Skeletal muscle satellite cell (primary cell): ENCODE measurements around the gene C14orf132.

ENCODE experiments used
- H3K27me3 ChIP-seq: 2 replicates; pipeline ENCODE4 v1.7.0; 2013; ENCODE audit warnings: low read length; ENCODE audit not compliant: control insufficient read depth, insufficient read depth
- H3K36me3 ChIP-seq: 2 replicates; pipeline ENCODE4 v1.7.0; 2013; ENCODE audit warnings: mild to moderate bottlenecking, control low read depth, low read length; ENCODE audit not compliant: insufficient read depth
- H3K4me1 ChIP-seq: 2 replicates; pipeline ENCODE4 v1.7.0; 2013; ENCODE audit warnings: low read length; ENCODE audit not compliant: control insufficient read depth, insufficient read depth
- H3K4me2 ChIP-seq: 2 replicates; pipeline ENCODE4 v1.7.0; 2013; ENCODE audit warnings: mild to moderate bottlenecking, low read length
- H3K4me3 ChIP-seq: 2 replicates; pipeline ENCODE4 v1.7.0; 2013; ENCODE audit warnings: low read length
- H3K9ac ChIP-seq: 2 replicates; pipeline ENCODE4 v1.7.0; 2013; ENCODE audit warnings: mild to moderate bottlenecking, low read depth, low read length, moderate library complexity
- H3K9me3 ChIP-seq: replicated peaks from 2 replicates; pipeline ENCODE4 v1.7.0; 2013; ENCODE audit warnings: mild to moderate bottlenecking, control low read depth, low read length

C14orf132 gene

GRCh38 chr14:96042248-96042930 lies 3.2 kb downstream of the C14orf132 start:
- Histone ChIP-seq H3K9me3 (no peaks in the 10 kb centered on the region), H3K4me2 (no peak overlapping the region), H3K9ac (no peak overlapping the region), H3K36me3 (no peaks in the 10 kb centered on the region), H3K27me3 (no peaks in the 10 kb centered on the region), H3K4me3 (no peak overlapping the region), H3K4me1 (peaks cover 34% of the 10 kb centered on the region)

GRCh38 chr14:96046630-96047029 lies 7.5 kb downstream of the C14orf132 start:
- no peaks in the 10 kb centered on the region for H3K27me3 ChIP-seq
- no peaks in the 10 kb centered on the region for H3K36me3 ChIP-seq
- no peak overlapping the region for H3K4me2 ChIP-seq
- H3K9me3 ChIP-seq = no peaks in the 10 kb centered on the region
- no peak overlapping the region for H3K9ac ChIP-seq
- peaks cover 5% of the 10 kb centered on the region for H3K4me1 ChIP-seq
- H3K4me3 ChIP-seq = no peak overlapping the region

- H3K36me3 ChIP-seq = peaks cover 3% of the 10 kb centered on the region
- no peaks in the 10 kb centered on the region for H3K9me3 ChIP-seq
- H3K27me3 ChIP-seq = no peaks in the 10 kb centered on the region
- no peak overlapping the region for H3K4me3 ChIP-seq
- no peak overlapping the region for H3K9ac ChIP-seq
- no peak overlapping the region for H3K4me2 ChIP-seq
- H3K4me1 ChIP-seq = peaks cover 5% of the 10 kb centered on the region
Measured at GRCh38 chr14:96047101-96047500, 7.9 kb downstream of the C14orf132 start.

GRCh38 chr14:96049932-96050331 lies 10.8 kb downstream of the C14orf132 start:
- H3K4me1 ChIP-seq = peaks cover 24% of the 10 kb centered on the region
- no peak overlapping the region for H3K9ac ChIP-seq
- no peak overlapping the region for H3K4me2 ChIP-seq
- no peaks in the 10 kb centered on the region for H3K9me3 ChIP-seq
- peaks cover 4% of the 10 kb centered on the region for H3K36me3 ChIP-seq
- H3K27me3 ChIP-seq = no peaks in the 10 kb centered on the region
- no peak overlapping the region for H3K4me3 ChIP-seq

- Histone ChIP-seq H3K4me2 (no peak overlapping the region), H3K4me3 (no peak overlapping the region), H3K9ac (no peak overlapping the region), H3K9me3 (no peaks in the 10 kb centered on the region), H3K4me1 (peaks cover 29% of the 10 kb centered on the region), H3K36me3 (peaks cover 4% of the 10 kb centered on the region), H3K27me3 (no peaks in the 10 kb centered on the region)
Measured at GRCh38 chr14:96050482-96050881, 11.3 kb downstream of the C14orf132 start.

GRCh38 chr14:96051231-96051630 lies 12.1 kb downstream of the C14orf132 start:
- Histone ChIP-seq H3K36me3 (peaks cover 4% of the 10 kb centered on the region), H3K4me3 (no peak overlapping the region), H3K4me2 (no peak overlapping the region), H3K9ac (no peak overlapping the region), H3K4me1 (peaks cover 31% of the 10 kb centered on the region), H3K9me3 (no peaks in the 10 kb centered on the region), H3K27me3 (no peaks in the 10 kb centered on the region)

GRCh38 chr14:96051642-96052540 lies 12.7 kb downstream of the C14orf132 start:
- no peak overlapping the region for H3K4me3 ChIP-seq
- no peak overlapping the region for H3K4me2 ChIP-seq
- H3K9ac ChIP-seq = no peak overlapping the region
- no peaks in the 10 kb centered on the region for H3K9me3 ChIP-seq
- no peaks in the 10 kb centered on the region for H3K27me3 ChIP-seq
- peaks cover 31% of the 10 kb centered on the region for H3K4me1 ChIP-seq
- peaks cover 4% of the 10 kb centered on the region for H3K36me3 ChIP-seq

GRCh38 chr14:96052541-96053247 lies 13.5 kb downstream of the C14orf132 start:
- no peaks in the 10 kb centered on the region for H3K9me3 ChIP-seq
- H3K4me2 ChIP-seq = no peak overlapping the region
- H3K4me1 ChIP-seq = peaks cover 31% of the 10 kb centered on the region
- no peak overlapping the region for H3K9ac ChIP-seq
- H3K36me3 ChIP-seq = peaks cover 4% of the 10 kb centered on the region
- no peak overlapping the region for H3K4me3 ChIP-seq
- no peaks in the 10 kb centered on the region for H3K27me3 ChIP-seq

- H3K4me1 ChIP-seq = peaks cover 31% of the 10 kb centered on the region
- H3K36me3 ChIP-seq = peaks cover 4% of the 10 kb centered on the region
- no peak overlapping the region for H3K9ac ChIP-seq
- no peak overlapping the region for H3K4me3 ChIP-seq
- no peaks in the 10 kb centered on the region for H3K27me3 ChIP-seq
- no peaks in the 10 kb centered on the region for H3K9me3 ChIP-seq
- H3K4me2 ChIP-seq = peak overlapping the region; percentile 24
Measured at GRCh38 chr14:96053248-96053599, 14.1 kb downstream of the C14orf132 start.

GRCh38 chr14:96053600-96054381 lies 14.6 kb downstream of the C14orf132 start:
- H3K4me3 ChIP-seq = peak overlapping the region; percentile 13
- peak overlapping the region; percentile 52 for H3K9ac ChIP-seq
- no peaks in the 10 kb centered on the region for H3K27me3 ChIP-seq

GRCh38 chr14:96054661-96055060 lies 15.5 kb downstream of the C14orf132 start:
- Histone ChIP-seq H3K9me3 (no peaks in the 10 kb centered on the region), H3K27me3 (no peaks in the 10 kb centered on the region), H3K36me3 (peaks cover 4% of the 10 kb centered on the region), H3K4me3 (no peak overlapping the region), H3K4me2 (peak overlapping the region; percentile 9), H3K4me1 (peaks cover 31% of the 10 kb centered on the region), H3K9ac (no peak overlapping the region)

More at GRCh38 chr14:96053600-96054381, 14.6 kb downstream of the C14orf132 start:
- H3K9me3 ChIP-seq = no peaks in the 10 kb centered on the region
- peaks cover 4% of the 10 kb centered on the region for H3K36me3 ChIP-seq
- H3K4me2 ChIP-seq = peak overlapping the region; percentile 36
- H3K4me1 ChIP-seq = peaks cover 31% of the 10 kb centered on the region
